ENCODE measurements around the gene PRCC. TPM values are rescaled to one million over a fixed set of nuclear protein-coding genes. Genes with fewer than 3 reads are reported as not detected.

The PRCC gene
- total and polyA plus RNA-seq, 2 of the 8 experiments (the other 6 are each of a cell fraction or from before 2014, with no cell fraction given) = 95.2 to 115 TPM

- Histone ChIP-seq H3K4me1 (replicated peaks in 1 of 4; ENCODE audit: control insufficient read depth in 3 of 4, insufficient read depth in 4 of 4, low read length in 3 of 4) (no peaks in the 10 kb centered on the region), H3K56ac (replicated peaks; ENCODE audit: insufficient read length, low read depth, low read length) (no peak overlapping the region), H3K9me3 (ENCODE audit: insufficient read depth in 2 of 2, low read depth in 1 of 2, low read length in 1 of 2) (no peaks in the 10 kb centered on the region), H2BK15ac (ENCODE audit: low read length) (no peak overlapping the region), H3K4ac (replicated peaks; ENCODE audit: insufficient read length, low read depth, low read length) (no peak overlapping the region), H4K91ac (replicated peaks; ENCODE audit: insufficient read length, low read length) (no peak overlapping the region), H3K9ac (replicated peaks in 1 of 4; ENCODE audit: extremely low read depth in 1 of 4, low read depth in 3 of 4, low read length in 3 of 4) (no peak overlapping the region), H2BK5ac (ENCODE audit: low read depth, low read length) (no peak overlapping the region), H3K27me3 (replicated peaks in 1 of 4; ENCODE audit: control insufficient read depth in 3 of 4, extremely low read depth in 1 of 4, insufficient read depth in 3 of 4, low read length in 3 of 4) (no peaks in the 10 kb centered on the region), H2BK120ac (replicated peaks; ENCODE audit: low read depth, low read length) (no peak overlapping the region), H3K4me2 (ENCODE audit: insufficient read depth in 1 of 2, low read depth in 2 of 2, low read length in 2 of 2) (no peak overlapping the region), H3K4me3 (ENCODE audit: extremely low read depth in 1 of 4, insufficient read depth in 2 of 4, low read depth in 3 of 4, low read length in 4 of 4) (no peak overlapping the region), H2BK20ac (ENCODE audit: low read length) (no peak overlapping the region), H2AFZ (ENCODE audit: low read length) (no peak overlapping the region), H3K23me2 (ENCODE audit: low read depth, low read length) (0 out of 2 replicates have a peak, but pooled peaks cover 2% of the 10 kb centered on the region), H3K36me3 (ENCODE audit: control insufficient read depth in 2 of 4, insufficient read depth in 4 of 4, low read length in 3 of 4) (peaks cover 28 to 77% (median 63%) of the 10 kb centered on the region in 4 experiments), H4K8ac (ENCODE audit: extremely low read depth, insufficient read depth, low read length) (no peak overlapping the region), H3K79me1 (ENCODE audit: low read depth, low read length) (peaks cover 3% of the 10 kb centered on the region), H4K5ac (ENCODE audit: insufficient read length, low read depth, low read length) (no peak overlapping the region), H4K20me1 (replicated peaks in 1 of 2; ENCODE audit: control insufficient read depth in 1 of 2, insufficient read depth in 2 of 2, low read length in 2 of 2) (peaks cover 3 to 12% of the 10 kb centered on the region in 2 experiments), H2AK5ac (ENCODE audit: low read depth, low read length) (no peak overlapping the region), H3K27ac (ENCODE audit: low read depth, low read length) (no peak overlapping the region), H3K23ac (ENCODE audit: insufficient read length) (no peak overlapping the region), H2BK12ac (ENCODE audit: low read depth, low read length) (no peak overlapping the region), H3K18ac (ENCODE audit: extremely low read depth, low read length) (no peak overlapping the region), H3K14ac (ENCODE audit: insufficient read length) (no peak overlapping the region), H3K79me2 (ENCODE audit: control insufficient read depth in 1 of 2, insufficient read depth in 2 of 2, low read length in 2 of 2) (no peaks in the 10 kb centered on the region)
- ChIA-PET CTCF (ENCODE audit: partially characterized antibody) (interaction anchor here (0.6 to 31.8 kb wide), 16 partner anchors 8 to 127 kb away, joined by 3 to 491 read pairs (median 8); partner anchors contain the start of genes INSRR, ISG20L2, METTL25B and NTRK1), POLR2A (ENCODE audit: partially characterized antibody) (interaction anchor here (1.5 kb wide), 1 partner anchor 10 kb away, joined by 4 read pairs; no protein-coding TSS in a partner anchor)
- no peak for FAIRE-seq
- WGBS, 2 experiments (ENCODE audit: extremely low coverage in 1 of 2, insufficient coverage in 1 of 2, insufficient read length in 1 of 2, insufficient replicate concordance in 2 of 2, low coverage in 1 of 2, low lambda C conversion rate in 2 of 2, missing lambda C conversion rate in 1 of 2) = 87% methylated on average over 7 of the region's 7 CpGs; no CpG with 5 or more reads in 1 of the 2 experiments
- no peak for DNase-seq (ENCODE audit: low read depth in 1 of 2, low spot score in 2 of 2)
- TF ChIP-seq NANOG (IDR thresholded peaks at IDR 0.05; ENCODE audit: insufficient read depth, low read depth, low read length, poor library complexity, severe bottlenecking) (no peak), CBX8 (IDR thresholded peaks at IDR 0.05; ENCODE audit: borderline replicate concordance, low read depth, low read length) (no peak), USF2 (IDR thresholded peaks at IDR 0.05; ENCODE audit: low read length) (no peak), HDAC2 (IDR thresholded peaks at IDR 0.05; ENCODE audit: borderline replicate concordance in 1 of 2, low read depth in 2 of 2, low read length in 2 of 2) (no peak), BACH1 (IDR thresholded peaks at IDR 0.05; ENCODE audit: low read length) (no peak), PHF8 (conservative IDR thresholded peaks at IDR 0.05; ENCODE audit: low read depth, low read length) (no peak), SP4 (IDR thresholded peaks at IDR 0.05; ENCODE audit: low read length) (no peak), KDM5A (IDR thresholded peaks at IDR 0.05; ENCODE audit: low read length) (no peak), CREB1 (IDR thresholded peaks at IDR 0.05) (no peak), ASH2L (IDR thresholded peaks at IDR 0.05; ENCODE audit: low read length) (no peak)
Observed at GRCh38 chr1:156794506-156795373, 27.4 kb downstream of the PRCC start.
